ENCODE measurements around the gene MAF. TPM values are rescaled to one million over a fixed set of nuclear protein-coding genes. Genes with fewer than 3 reads are reported as not detected.
A peak's percentile ranks its signal among the peaks of the same experiment; 100 is the strongest.

MAF gene
- total RNA-seq, 1 donor from 2014 or later: 100 TPM

- DNase-seq (ENCODE audit: low spot score): no peak
These were observed 12.5 kb upstream of the MAF start for GRCh38 chr16:79613009-79613408.

- no peak for DNase-seq (ENCODE audit: low spot score)
These were observed 11.7 kb upstream of the MAF start for GRCh38 chr16:79612207-79612606.

- no peak for DNase-seq (ENCODE audit: low spot score)
These were observed 10.2 kb upstream of the MAF start for GRCh38 chr16:79610771-79611170.

GRCh38 chr16:79609861-79610260, 9.3 kb upstream of the MAF start:
- no peak for DNase-seq (ENCODE audit: low spot score)

GRCh38 chr16:79608976-79609375, 8.4 kb upstream of the MAF start:
- no peak for DNase-seq (ENCODE audit: low spot score)

- no peak for DNase-seq (ENCODE audit: low spot score)
These were observed 7.0 kb upstream of the MAF start for GRCh38 chr16:79607587-79607986.

- no peak for DNase-seq (ENCODE audit: low spot score)
These were observed 5.5 kb upstream of the MAF start for GRCh38 chr16:79605999-79606398.

GRCh38 chr16:79603055-79603454, 2.5 kb upstream of the MAF start:
- DNase-seq (ENCODE audit: low spot score): no peak

GRCh38 chr16:79602628-79603014, 2.1 kb upstream of the MAF start:
- DNase-seq (ENCODE audit: low spot score): no peak

GRCh38 chr16:79601931-79602627, 1.5 kb upstream of the MAF start:
- DNase-seq (ENCODE audit: low spot score): no peak

- peak; percentile 90 for DNase-seq (ENCODE audit: low spot score)
These were observed 774 bp upstream of the MAF start for GRCh38 chr16:79601092-79601930.

- no peak for DNase-seq (ENCODE audit: low spot score)
These were observed 500 bp downstream of the MAF start for GRCh38 chr16:79599837-79600637.

GRCh38 chr16:79599256-79599836, 1.2 kb downstream of the MAF start:
- no peak for DNase-seq (ENCODE audit: low spot score)

GRCh38 chr16:79598348-79599181, 2.0 kb downstream of the MAF start:
- DNase-seq (ENCODE audit: low spot score): peak; percentile 90

- DNase-seq (ENCODE audit: low spot score): no peak
These were observed 2.5 kb downstream of the MAF start for GRCh38 chr16:79598063-79598347.

- DNase-seq (ENCODE audit: low spot score): no peak
These were observed 3.1 kb downstream of the MAF start for GRCh38 chr16:79597277-79598062.

- no peak for DNase-seq (ENCODE audit: low spot score)
These were observed 4.5 kb downstream of the MAF start for GRCh38 chr16:79595931-79596450.

- no peak for DNase-seq (ENCODE audit: low spot score)
These were observed 5.3 kb downstream of the MAF start for GRCh38 chr16:79595231-79595641.

- DNase-seq (ENCODE audit: low spot score): no peak
These were observed 6.8 kb downstream of the MAF start for GRCh38 chr16:79593754-79594153.

- no peak for DNase-seq (ENCODE audit: low spot score)
These were observed 7.4 kb downstream of the MAF start for GRCh38 chr16:79593074-79593531.

Measured in mesenteric fat pad (tissue), 1 donor.